ENCODE measurements around the gene AGK.

DNA sequence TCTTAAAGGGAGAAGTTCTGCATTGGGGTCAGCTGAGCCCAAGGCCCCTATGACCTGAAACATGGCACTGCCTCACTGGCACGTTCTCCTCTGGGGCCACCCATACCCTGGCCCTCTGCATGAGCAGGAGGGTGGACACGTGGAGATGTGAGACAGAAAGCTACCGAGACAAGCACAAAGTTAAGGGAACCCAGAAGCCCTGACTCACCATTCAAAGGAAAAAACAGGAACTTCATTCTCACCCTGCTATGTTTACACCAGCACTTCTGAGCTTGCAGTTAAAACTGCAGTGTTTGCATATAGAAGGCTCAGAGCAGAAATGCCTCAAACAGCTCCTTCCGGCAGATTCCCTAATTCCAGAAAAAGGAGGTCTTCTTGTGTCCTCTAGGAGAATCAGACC lies 109.0 kb downstream of the AGK start:
- TF ChIP-seq CTCF (IDR thresholded peaks at IDR 0.05) (no peak), EZH2 (IDR thresholded peaks at IDR 0.05; ENCODE audit: borderline replicate concordance, insufficient read depth, low read depth, low read length, poor library complexity, severe bottlenecking) (no peak)
